CD14-positive monocyte (primary cell): ENCODE data around the gene MIF. TPM values are rescaled to one million over a fixed set of nuclear protein-coding genes. Genes with fewer than 3 reads are reported as not detected.
"Not testable (repeated sequence)": the region's sequence is repeated elsewhere in the genome, so short reads cannot be mapped to it uniquely, and the experiment has no call there.

Experiments used
- DNase-seq, 3 donors: peaks; one replicate each; pipeline ENCODE4 v3.0.0-alpha.2; 2011 to 2022
- H2AFZ ChIP-seq: 2 replicates; pipeline ENCODE4 v1.6.0; 2012; ENCODE audit warnings: mild to moderate bottlenecking, low read depth, low read length, inconsistent platforms; ENCODE audit not compliant: insufficient read depth, poor library complexity, severe bottlenecking
- H3K27ac ChIP-seq, 2 donors: 1 replicate in 1 of 2; 2 replicates in 1 of 2; pipeline ENCODE4 v1.5.1; 2012 to 2013; ENCODE audit warnings: low read length in 2 of 2, control low read depth in 1 of 2, inconsistent platforms in 1 of 2, low read depth in 1 of 2, mild to moderate bottlenecking in 1 of 2
- H3K27me3 ChIP-seq, 2 donors: one replicate each; pipeline versions ENCODE4 v1.6.0 to v1.6.1; 2011 to 2013; ENCODE audit warnings: low read length in 2 of 2; ENCODE audit not compliant: control insufficient read depth in 2 of 2, insufficient read depth in 2 of 2
- H3K36me3 ChIP-seq, 2 donors: replicated peaks in 1 of 2; 1 replicate in 1 of 2; 2 replicates in 1 of 2; pipeline versions ENCODE4 v1.5.1 to v1.6.1; 2012 to 2013; ENCODE audit warnings: low read length in 2 of 2, control low read depth in 1 of 2, inconsistent platforms in 1 of 2, mild to moderate bottlenecking in 1 of 2; ENCODE audit not compliant: insufficient read depth in 2 of 2, control insufficient read depth in 1 of 2
- H3K4me1 ChIP-seq, 2 donors: 1 replicate in 1 of 2; 2 replicates in 1 of 2; pipeline versions ENCODE4 v1.5.1 to v1.6.1; 2012 to 2013; ENCODE audit warnings: low read length in 2 of 2, control low read depth in 1 of 2, inconsistent platforms in 1 of 2, mild to moderate bottlenecking in 1 of 2, moderate library complexity in 1 of 2; ENCODE audit not compliant: insufficient read depth in 2 of 2, control insufficient read depth in 1 of 2
- H3K4me2 ChIP-seq: replicated peaks from 2 replicates; pipeline ENCODE3; 2012; ENCODE audit warnings: low read length, moderate library complexity, mild to moderate bottlenecking; ENCODE audit not compliant: poor library complexity, severe bottlenecking; ENCODE audit errors: extremely low read depth
- H3K4me3 ChIP-seq, 3 experiments: fragments of 200-600 bp in 1 of 3; sonication (generic) in 1 of 3; replicated peaks in 1 of 3; 1 replicate in 2 of 3; 2 replicates in 1 of 3; pipeline ENCODE4 v1.5.1; 2011 to 2013; ENCODE audit warnings: low read length in 3 of 3, mild to moderate bottlenecking in 3 of 3, control low read depth in 2 of 3, low read depth in 2 of 3, inconsistent platforms in 1 of 3, moderate library complexity in 1 of 3
- H3K79me2 ChIP-seq: 2 replicates; pipeline ENCODE4 v1.6.0; 2012; ENCODE audit warnings: mild to moderate bottlenecking, control low read depth, inconsistent platforms, low read length, moderate library complexity; ENCODE audit not compliant: insufficient read depth
- H3K9ac ChIP-seq: 2 replicates; pipeline ENCODE4 v1.6.0; 2017; ENCODE audit warnings: low read length, mild to moderate bottlenecking; ENCODE audit not compliant: insufficient read depth, poor library complexity, severe bottlenecking
- H3K9me3 ChIP-seq, 2 donors: replicated peaks in 1 of 2; 1 replicate in 1 of 2; 2 replicates in 1 of 2; pipeline versions ENCODE4 v1.5.1 to v1.6.1; 2012 to 2013; ENCODE audit warnings: low read length in 2 of 2, control low read depth in 1 of 2; ENCODE audit not compliant: control insufficient read depth in 1 of 2, insufficient read depth in 1 of 2
- H4K20me1 ChIP-seq: 2 replicates; pipeline ENCODE4 v1.6.0; 2012; ENCODE audit warnings: mild to moderate bottlenecking, low read length, control low read depth, moderate library complexity; ENCODE audit not compliant: insufficient read depth
- H3K27ac Mint-ChIP-seq, 7 donors: one replicate each; pipeline ENCODE4 v1.8.0; 2020; ENCODE audit warnings: mild to moderate bottlenecking in 7 of 7, mixed read lengths in 7 of 7, moderate library complexity in 6 of 7, inconsistent platforms in 2 of 7
- H3K27me3 Mint-ChIP-seq, 3 donors: one replicate each; pipeline ENCODE4 v1.8.0; 2021 to 2022; ENCODE audit warnings: low read depth in 3 of 3, mild to moderate bottlenecking in 3 of 3, mixed read lengths in 3 of 3, moderate library complexity in 3 of 3, inconsistent platforms in 1 of 3
- H3K36me3 Mint-ChIP-seq, 2 donors: one replicate each; pipeline ENCODE4 v1.8.0; 2020; ENCODE audit warnings: mixed read lengths in 2 of 2, inconsistent platforms in 1 of 2, mild to moderate bottlenecking in 1 of 2
- H3K4me1 Mint-ChIP-seq: one replicate; pipeline ENCODE4 v1.8.0; 2020; ENCODE audit warnings: mild to moderate bottlenecking, mixed read lengths
- H3K4me3 Mint-ChIP-seq, 2 donors: one replicate each; pipeline ENCODE4 v1.8.0; 2020; ENCODE audit warnings: mild to moderate bottlenecking in 2 of 2, mixed read lengths in 2 of 2, moderate library complexity in 1 of 2
- H3K9me3 Mint-ChIP-seq, 7 donors: one replicate each; pipeline ENCODE4 v1.8.0; 2020 to 2022; ENCODE audit warnings: mixed read lengths in 7 of 7, mild to moderate bottlenecking in 6 of 7, moderate library complexity in 6 of 7, inconsistent platforms in 2 of 7
- WGBS: methylation state at CpG from one replicate; pipeline ENCODE4 v1.1.5; 2013; ENCODE audit warnings: missing lambda C conversion rate; ENCODE audit not compliant: insufficient coverage; 5-methylcytosine and 5-hydroxymethylcytosine counted together
- intact Hi-C, 2 donors: fragments of 100-400 bp; cut with micrococcal nuclease; formaldehyde crosslinking; loops; one replicate each; pipeline versions ENCODE4 v1.15.0 to v1.15.1; 2023
- polyA plus RNA-seq, 3 donors: library from polyadenylated mRNA; depleted of rRNA in 1 of 3; unstranded in 2 of 3; stranded (reverse) in 1 of 3; fragments of 300-500 nt in 2 of 3; fragments of >200 nt in 1 of 3; fragmentation: Illumina TruSeq in 2 of 3; gene quantifications; 1 replicate in 2 of 3; 2 replicates in 1 of 3; pipeline ENCODE4 v1.2.3, GENCODE V29; 2012 to 2021
- TF ChIP-seq, protein P1 (sequence below): fragments of 200-600 bp; IDR thresholded peaks from one replicate; pipeline ENCODE4 v1.8.0; 2022; ENCODE audit warnings: antibody characterized with exemption, mild to moderate bottlenecking

MIF gene
- polyA plus RNA-seq, 3 donors: 66.4 to 390 (median 338) TPM

GRCh38 chr22:23899042-23899745 is 5.0 kb downstream of the MIF start:
- Histone ChIP-seq H3K27ac (no peak overlapping the region), H2AFZ (no peak overlapping the region), H4K20me1 (peaks cover 29% of the 10 kb centered on the region), H3K79me2 (peaks cover 8% of the 10 kb centered on the region), H3K9ac (no peak overlapping the region), H3K36me3 (peaks cover 0 to 15% of the 10 kb centered on the region in 2 donors), H3K4me1 (peaks cover 15 to 20% of the 10 kb centered on the region in 2 donors), H3K4me3 (no peak overlapping the region), H3K4me2 (no peak overlapping the region), H3K27me3 (no peaks in the 10 kb centered on the region), H3K9me3 (no peaks in the 10 kb centered on the region)
- Mint-ChIP-seq H3K4me1 (peaks cover 23% of the 10 kb centered on the region), H3K27me3 (peaks cover 2 to 8% (median 2%) of the 10 kb centered on the region in 3 donors), H3K4me3 (no peak overlapping the region), H3K9me3 (peaks cover 0 to 11% (median 5%) of the 10 kb centered on the region in 7 donors), H3K27ac (no peak overlapping the region), H3K36me3 (peaks cover 19 to 21% of the 10 kb centered on the region in 2 donors)
- no peak for DNase-seq
- 94% methylated on average over 4 of the region's 6 CpGs for WGBS
- TF ChIP-seq, protein P1, sequence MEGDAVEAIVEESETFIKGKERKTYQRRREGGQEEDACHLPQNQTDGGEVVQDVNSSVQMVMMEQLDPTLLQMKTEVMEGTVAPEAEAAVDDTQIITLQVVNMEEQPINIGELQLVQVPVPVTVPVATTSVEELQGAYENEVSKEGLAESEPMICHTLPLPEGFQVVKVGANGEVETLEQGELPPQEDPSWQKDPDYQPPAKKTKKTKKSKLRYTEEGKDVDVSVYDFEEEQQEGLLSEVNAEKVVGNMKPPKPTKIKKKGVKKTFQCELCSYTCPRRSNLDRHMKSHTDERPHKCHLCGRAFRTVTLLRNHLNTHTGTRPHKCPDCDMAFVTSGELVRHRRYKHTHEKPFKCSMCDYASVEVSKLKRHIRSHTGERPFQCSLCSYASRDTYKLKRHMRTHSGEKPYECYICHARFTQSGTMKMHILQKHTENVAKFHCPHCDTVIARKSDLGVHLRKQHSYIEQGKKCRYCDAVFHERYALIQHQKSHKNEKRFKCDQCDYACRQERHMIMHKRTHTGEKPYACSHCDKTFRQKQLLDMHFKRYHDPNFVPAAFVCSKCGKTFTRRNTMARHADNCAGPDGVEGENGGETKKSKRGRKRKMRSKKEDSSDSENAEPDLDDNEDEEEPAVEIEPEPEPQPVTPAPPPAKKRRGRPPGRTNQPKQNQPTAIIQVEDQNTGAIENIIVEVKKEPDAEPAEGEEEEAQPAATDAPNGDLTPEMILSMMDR: no peak
- intact Hi-C loops: no loop called here

- H3K9me3 ChIP-seq, H3K27me3 ChIP-seq, H3K27me3 Mint-ChIP-seq, DNase-seq, H3K27ac Mint-ChIP-seq, H3K27ac ChIP-seq, H3K4me3 ChIP-seq, intact Hi-C loops, H2AFZ ChIP-seq, H3K79me2 ChIP-seq, H3K4me2 ChIP-seq, H3K4me3 Mint-ChIP-seq, H3K9ac ChIP-seq: not testable (repeated sequence)
- Mint-ChIP-seq H3K4me1 (peaks cover 15% of the 10 kb centered on the region), H3K9me3 (peaks cover 0 to 11% (median 5%) of the 10 kb centered on the region in 7 donors), H3K36me3 (peaks cover 21 to 26% of the 10 kb centered on the region in 2 donors)
- H4K20me1 ChIP-seq: peaks cover 24% of the 10 kb centered on the region
- H3K4me1 ChIP-seq: peaks cover 10 to 11% of the 10 kb centered on the region in 2 donors
- 88% methylated on average over 1 of the region's 4 CpGs for WGBS
- peaks cover 0 to 15% of the 10 kb centered on the region in 2 donors for H3K36me3 ChIP-seq
Measured at GRCh38 chr22:23900227-23900626, 6.0 kb downstream of the MIF start.
